PC-9 (cell line): ENCODE measurements around the gene GALNT16. TPM values are rescaled to one million over a fixed set of nuclear protein-coding genes. Genes with fewer than 3 reads are reported as not detected.

ENCODE experiments used
- BruUV-seq: library from RNA; stranded (reverse); fragments of 400-500 nt; replicated peaks from 2 replicates; lab custom pipeline; 2021; lab: Mats Ljungman, UMichigan
- CTCF ChIA-PET: fragments of 300-600 bp; sonication (Branson Sonifier 250); formaldehyde crosslinking; loops from one replicate; lab custom pipeline; 2022; ENCODE audit warnings: antibody characterized with exemption; lab: Charles Lee
- POLR2A ChIA-PET: fragments of 300-600 bp; sonication (Branson Sonifier 250); formaldehyde crosslinking; loops from one replicate; lab custom pipeline; 2022; ENCODE audit warnings: antibody characterized with exemption; ENCODE audit not compliant: unreplicated experiment; lab: Charles Lee
- DNase-seq, 2 experiments: peaks; one replicate each; pipeline versions ENCODE4 v3.0.0 to v3.0.0-alpha.2; 2015 to 2022; ENCODE audit warnings: mixed read lengths in 1 of 2
- H2AFZ ChIP-seq: fragments of 200-600 bp; sonication (generic); 2 replicates; pipeline ENCODE4 v1.8.1; 2017; ENCODE audit warnings: antibody characterized with exemption
- H3F3A ChIP-seq: fragments of 200-600 bp; sonication (generic); 2 replicates; pipeline ENCODE4 v1.8.1; 2017; ENCODE audit warnings: antibody characterized with exemption, mild to moderate bottlenecking, low read depth; ENCODE audit not compliant: insufficient read depth
- H3K27ac ChIP-seq: fragments of 200-600 bp; sonication (generic); 2 replicates; pipeline ENCODE4 v1.6.1; 2016; ENCODE audit warnings: mixed run types
- H3K27me3 ChIP-seq: fragments of 200-600 bp; sonication (generic); 2 replicates; pipeline ENCODE4 v1.6.1; 2016; ENCODE audit warnings: low read depth, mixed run types; ENCODE audit not compliant: insufficient read depth
- H3K36me3 ChIP-seq: fragments of 200-600 bp; sonication (generic); 2 replicates; pipeline ENCODE4 v1.6.1; 2016; ENCODE audit warnings: low read depth, mixed run types
- H3K4me1 ChIP-seq: fragments of 200-600 bp; sonication (generic); replicated peaks from 2 replicates; pipeline ENCODE4 v1.6.1; 2016; ENCODE audit warnings: mixed run types; ENCODE audit not compliant: insufficient read depth
- H3K4me2 ChIP-seq: fragments of 200-600 bp; sonication (generic); 2 replicates; pipeline ENCODE4 v1.6.1; 2017; ENCODE audit warnings: mixed run types
- H3K4me3 ChIP-seq: fragments of 200-600 bp; sonication (generic); 2 replicates; pipeline ENCODE4 v1.6.1; 2016; ENCODE audit warnings: mixed run types
- H3K79me2 ChIP-seq: fragments of 200-600 bp; sonication (generic); 2 replicates; pipeline ENCODE4 v1.6.1; 2017; ENCODE audit warnings: low read depth, mixed run types
- H3K9me2 ChIP-seq: fragments of 200-600 bp; sonication (generic); 2 replicates; pipeline ENCODE4 v1.8.1; 2017; ENCODE audit warnings: mild to moderate bottlenecking; ENCODE audit not compliant: insufficient read depth
- H3K9me3 ChIP-seq: fragments of 200-600 bp; sonication (generic); 2 replicates; pipeline ENCODE4 v1.8.1; 2016; ENCODE audit warnings: low read depth; ENCODE audit not compliant: insufficient read depth
- H4K20me1 ChIP-seq: fragments of 200-600 bp; sonication (generic); 2 replicates; pipeline ENCODE4 v1.8.1; 2017; ENCODE audit not compliant: insufficient read depth
- EZH2 ChIP-seq: fragments of 200-600 bp; sonication (generic); IDR thresholded peaks from 2 replicates; pipeline ENCODE4 v1.8.0; 2017; ENCODE audit warnings: antibody characterized with exemption, low read depth
- intact Hi-C: fragments of 100-400 bp; cut with micrococcal nuclease; formaldehyde crosslinking; loops from one replicate; pipeline ENCODE4 v1.10.0; 2022; ENCODE audit not compliant: unreplicated experiment
- total RNA-seq: library from RNA; stranded (reverse); gene quantifications from 2 replicates; pipeline ENCODE4 v1.2.3, GENCODE V29; 2021
- TF ChIP-seq, protein P1 (sequence below): fragments of 200-600 bp; sonication (generic); conservative IDR thresholded peaks from 2 replicates; pipeline ENCODE4 v1.6.1; 2017; ENCODE audit warnings: mixed run types, antibody characterized with exemption, mild to moderate bottlenecking, moderate library complexity

Gene GALNT16
- total RNA-seq, 1 experiment from 2014 or later, result 22.8 TPM

DNA sequence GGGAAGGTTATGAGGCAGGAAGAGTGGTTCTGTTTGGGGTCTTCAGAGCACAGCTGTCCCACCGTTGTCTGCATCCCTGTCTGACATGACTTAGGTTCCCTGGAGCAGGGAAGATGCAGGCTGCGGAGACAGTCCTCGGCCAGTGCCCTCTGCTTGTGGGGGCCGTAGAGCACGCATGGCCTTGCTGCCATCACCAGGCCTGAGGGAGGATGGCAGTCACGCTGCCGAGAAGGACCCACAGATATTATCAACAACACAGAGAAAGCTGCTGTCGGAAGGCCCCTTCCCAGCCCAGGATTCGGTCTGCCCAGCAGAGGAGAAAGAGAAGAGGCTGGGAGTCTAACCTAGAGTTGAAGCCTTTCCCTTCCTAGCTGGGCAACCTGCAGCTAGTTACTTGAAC, 103.1 kb downstream of the GALNT16 start:
- no TSS peak for BruUV-seq
- Histone ChIP-seq H3K4me2 (no peak overlapping the region), H3K4me3 (no peak overlapping the region), H3K36me3 (no peaks in the 10 kb centered on the region), H3K9me2 (no peaks in the 10 kb centered on the region), H2AFZ (no peak overlapping the region), H3K79me2 (no peaks in the 10 kb centered on the region), H3K9me3 (no peaks in the 10 kb centered on the region), H3K27me3 (no peaks in the 10 kb centered on the region), H3K27ac (no peak overlapping the region), H3K4me1 (no peaks in the 10 kb centered on the region), H4K20me1 (no peaks in the 10 kb centered on the region), H3F3A (no peaks in the 10 kb centered on the region)
- intact Hi-C loops, result no loop called here
- no peak for TF ChIP-seq EZH2
- TF ChIP-seq, protein P1, sequence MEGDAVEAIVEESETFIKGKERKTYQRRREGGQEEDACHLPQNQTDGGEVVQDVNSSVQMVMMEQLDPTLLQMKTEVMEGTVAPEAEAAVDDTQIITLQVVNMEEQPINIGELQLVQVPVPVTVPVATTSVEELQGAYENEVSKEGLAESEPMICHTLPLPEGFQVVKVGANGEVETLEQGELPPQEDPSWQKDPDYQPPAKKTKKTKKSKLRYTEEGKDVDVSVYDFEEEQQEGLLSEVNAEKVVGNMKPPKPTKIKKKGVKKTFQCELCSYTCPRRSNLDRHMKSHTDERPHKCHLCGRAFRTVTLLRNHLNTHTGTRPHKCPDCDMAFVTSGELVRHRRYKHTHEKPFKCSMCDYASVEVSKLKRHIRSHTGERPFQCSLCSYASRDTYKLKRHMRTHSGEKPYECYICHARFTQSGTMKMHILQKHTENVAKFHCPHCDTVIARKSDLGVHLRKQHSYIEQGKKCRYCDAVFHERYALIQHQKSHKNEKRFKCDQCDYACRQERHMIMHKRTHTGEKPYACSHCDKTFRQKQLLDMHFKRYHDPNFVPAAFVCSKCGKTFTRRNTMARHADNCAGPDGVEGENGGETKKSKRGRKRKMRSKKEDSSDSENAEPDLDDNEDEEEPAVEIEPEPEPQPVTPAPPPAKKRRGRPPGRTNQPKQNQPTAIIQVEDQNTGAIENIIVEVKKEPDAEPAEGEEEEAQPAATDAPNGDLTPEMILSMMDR, result no peak
- DNase-seq, result no peak
- POLR2A ChIA-PET, result interaction anchor here (0.8 kb wide), 1 partner anchor 19 kb away, joined by 4 read pairs; no protein-coding TSS in a partner anchor
- CTCF ChIA-PET, result no interaction called here

DNA sequence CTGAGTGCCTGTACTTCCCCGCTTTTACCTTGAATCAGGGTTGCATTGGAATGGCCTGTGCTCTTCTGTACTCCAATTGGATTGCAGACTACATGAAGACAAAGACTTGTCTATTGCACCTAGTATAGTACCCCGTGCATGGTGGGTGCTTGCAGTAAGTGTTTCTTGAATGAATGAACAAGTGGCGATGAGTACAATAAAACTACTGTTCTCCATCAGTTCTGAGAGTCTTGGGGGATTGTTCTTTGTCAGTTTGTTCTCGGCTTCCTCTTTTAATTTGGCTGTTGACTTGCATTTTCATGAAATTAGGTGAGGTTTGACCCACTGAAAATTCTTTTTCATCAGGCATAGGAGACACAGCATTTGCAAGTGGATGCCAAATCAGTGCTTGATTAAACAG, 104.0 kb downstream of the GALNT16 start:
- Histone ChIP-seq H3F3A (no peaks in the 10 kb centered on the region), H3K4me2 (no peak overlapping the region), H3K4me3 (no peak overlapping the region), H3K9me3 (no peaks in the 10 kb centered on the region), H3K9me2 (no peaks in the 10 kb centered on the region), H3K27me3 (no peaks in the 10 kb centered on the region), H4K20me1 (no peaks in the 10 kb centered on the region), H3K4me1 (no peaks in the 10 kb centered on the region), H3K27ac (no peak overlapping the region), H3K79me2 (no peaks in the 10 kb centered on the region), H2AFZ (no peak overlapping the region), H3K36me3 (no peaks in the 10 kb centered on the region)
- CTCF ChIA-PET, result no interaction called here
- intact Hi-C loops, result no loop called here
- no peak for DNase-seq
- POLR2A ChIA-PET, result interaction anchor here (0.8 kb wide), 1 partner anchor 18 kb away, joined by 4 read pairs; no protein-coding TSS in a partner anchor
- BruUV-seq, result no TSS peak
- TF ChIP-seq EZH2, result no peak
- TF ChIP-seq, protein P1, result no peak

DNA sequence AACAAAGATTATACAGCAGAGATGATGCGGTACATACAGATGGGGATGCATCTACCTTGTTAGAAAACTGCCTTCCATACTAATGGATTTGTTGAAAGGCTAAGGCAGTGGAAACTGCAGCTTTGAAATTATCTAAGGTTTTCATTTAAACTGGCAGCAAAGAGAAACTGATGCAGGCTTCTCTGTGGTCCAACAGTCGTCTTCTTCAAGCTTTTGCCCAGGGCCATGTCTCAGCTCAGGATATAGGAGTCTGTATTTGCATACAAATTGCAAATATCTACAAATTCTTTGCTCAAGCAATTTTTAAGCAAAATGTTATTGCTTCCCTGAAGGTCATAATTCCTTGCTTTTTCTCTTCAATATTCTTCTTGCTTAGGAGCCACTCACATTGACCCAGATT, 104.4 kb downstream of the GALNT16 start:
- no peaks in the 10 kb centered on the region for H3K9me3 ChIP-seq
- intact Hi-C loops, result no loop called here
- H3K4me1 ChIP-seq, result no peaks in the 10 kb centered on the region
- POLR2A ChIA-PET, result no interaction called here
- H3K4me2 ChIP-seq, result no peak overlapping the region
- H3K9me2 ChIP-seq, result no peaks in the 10 kb centered on the region
- no peak overlapping the region for H3K27ac ChIP-seq
- no peaks in the 10 kb centered on the region for H3K36me3 ChIP-seq
- TF ChIP-seq, protein P1, result no peak
- TF ChIP-seq EZH2, result no peak
- no peak overlapping the region for H3K4me3 ChIP-seq
- H3F3A ChIP-seq, result no peaks in the 10 kb centered on the region
- H3K27me3 ChIP-seq, result no peaks in the 10 kb centered on the region
- CTCF ChIA-PET, result no interaction called here
- no peak overlapping the region for H2AFZ ChIP-seq
- H3K79me2 ChIP-seq, result no peaks in the 10 kb centered on the region
- H4K20me1 ChIP-seq, result no peaks in the 10 kb centered on the region
- BruUV-seq, result no TSS peak
- no peak for DNase-seq
